AG09319 (cell line): ENCODE measurements around the gene ARFGAP3.
A peak's percentile ranks its signal among the peaks of the same experiment; 100 is the strongest.

ENCODE experiments used
- DNase-seq: peaks from one replicate; pipeline ENCODE4 v3.0.0-alpha.2; 2010; ENCODE audit warnings: low read depth; ENCODE audit errors: extremely low read depth
- CTCF ChIP-seq: IDR thresholded peaks from 2 replicates; pipeline ENCODE4 v1.5.1; 2011; ENCODE audit warnings: low read depth, mild to moderate bottlenecking, inconsistent platforms, low read length, moderate library complexity

The ARFGAP3 gene

GRCh38 chr22:42869463-42869862 lies 12.4 kb upstream of the ARFGAP3 start:
- DNase-seq: no peak
- no peak for TF ChIP-seq CTCF

GRCh38 chr22:42868751-42869251 lies 11.7 kb upstream of the ARFGAP3 start:
- DNase-seq: no peak

GRCh38 chr22:42866100-42866499 lies 9.0 kb upstream of the ARFGAP3 start:
- no peak for DNase-seq

More at GRCh38 chr22:42868751-42869251, 11.7 kb upstream of the ARFGAP3 start:
- no peak for TF ChIP-seq CTCF

GRCh38 chr22:42865536-42865935 lies 8.5 kb upstream of the ARFGAP3 start:
- TF ChIP-seq CTCF: no peak

More at GRCh38 chr22:42866100-42866499, 9.0 kb upstream of the ARFGAP3 start:
- no peak for TF ChIP-seq CTCF

GRCh38 chr22:42863349-42863961 lies 6.4 kb upstream of the ARFGAP3 start:
- DNase-seq: peak; percentile 49
- TF ChIP-seq CTCF: no peak

More at GRCh38 chr22:42865536-42865935, 8.5 kb upstream of the ARFGAP3 start:
- no peak for DNase-seq

GRCh38 chr22:42862045-42862734 lies 5.1 kb upstream of the ARFGAP3 start:
- DNase-seq: no peak
- no peak for TF ChIP-seq CTCF

GRCh38 chr22:42860968-42861367 lies 3.9 kb upstream of the ARFGAP3 start:
- DNase-seq: no peak
- TF ChIP-seq CTCF: no peak
